Measurements from ENCODE around the gene BRSK2.
"Not testable (repeated sequence)": the region's sequence is repeated elsewhere in the genome, so short reads cannot be mapped to it uniquely, and the experiment has no call there.

BRSK2 gene

GRCh38 chr11:1348796-1349326 is 40.9 kb upstream of the BRSK2 start:
- no peak overlapping the region for H3K27ac ChIP-seq (ENCODE audit: low read depth, low read length)
- no peak overlapping the region for H3K9ac ChIP-seq (ENCODE audit: low read length)
- no peaks in the 10 kb centered on the region for H3K4me1 ChIP-seq (ENCODE audit: control insufficient read depth, insufficient read depth, low read length)
- no peaks in the 10 kb centered on the region for H3K36me3 ChIP-seq (ENCODE audit: control insufficient read depth, insufficient read depth, low read length)
- no peaks in the 10 kb centered on the region for H3K27me3 ChIP-seq (ENCODE audit: control insufficient read depth, insufficient read depth, low read length)
- no peak overlapping the region for H3K4me3 ChIP-seq (ENCODE audit: low read length)

DNA sequence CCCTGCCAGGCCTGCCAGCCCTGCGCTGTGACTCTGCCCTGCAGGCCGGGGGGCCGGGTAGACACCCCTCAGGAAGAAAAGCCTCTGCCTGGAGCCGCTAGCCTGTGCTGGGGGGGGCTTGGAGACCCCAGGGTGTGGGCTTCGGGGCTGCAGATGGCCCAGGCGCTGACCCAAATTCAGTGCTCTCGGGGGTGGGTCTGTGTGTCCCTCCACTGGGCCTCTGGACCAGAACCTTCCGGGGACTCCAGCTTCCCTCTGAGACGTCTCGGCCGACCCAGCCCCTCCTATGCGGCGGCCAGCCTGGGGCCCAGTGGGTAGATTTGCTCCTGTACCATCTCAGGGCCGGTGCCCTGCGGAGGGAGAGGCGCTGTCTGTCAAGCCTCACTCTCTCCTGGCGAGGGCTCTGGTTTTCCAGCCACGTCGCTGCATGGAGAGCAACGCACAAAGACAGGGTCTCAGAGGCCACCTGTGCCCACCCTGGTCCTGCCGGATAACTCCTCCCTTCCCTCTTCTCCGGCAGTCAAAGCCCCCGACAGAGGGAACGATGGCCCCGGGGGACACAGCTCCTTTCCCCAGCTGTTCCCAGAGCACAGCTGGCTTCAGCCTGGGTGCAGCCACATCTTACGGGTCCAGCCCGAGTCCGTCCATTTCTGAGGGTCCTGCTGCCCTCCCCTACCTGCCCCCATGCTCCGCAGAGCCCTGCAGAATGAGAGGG is 40.2 kb upstream of the BRSK2 start:
- Histone ChIP-seq H3K4me3 (ENCODE audit: low read length) (no peak overlapping the region), H3K4me1 (ENCODE audit: control insufficient read depth, insufficient read depth, low read length) (no peaks in the 10 kb centered on the region), H3K27ac (ENCODE audit: low read depth, low read length) (no peak overlapping the region), H3K27me3 (ENCODE audit: control insufficient read depth, insufficient read depth, low read length) (no peaks in the 10 kb centered on the region), H3K36me3 (ENCODE audit: control insufficient read depth, insufficient read depth, low read length) (no peaks in the 10 kb centered on the region), H3K9ac (ENCODE audit: low read length) (no peak overlapping the region)

DNA sequence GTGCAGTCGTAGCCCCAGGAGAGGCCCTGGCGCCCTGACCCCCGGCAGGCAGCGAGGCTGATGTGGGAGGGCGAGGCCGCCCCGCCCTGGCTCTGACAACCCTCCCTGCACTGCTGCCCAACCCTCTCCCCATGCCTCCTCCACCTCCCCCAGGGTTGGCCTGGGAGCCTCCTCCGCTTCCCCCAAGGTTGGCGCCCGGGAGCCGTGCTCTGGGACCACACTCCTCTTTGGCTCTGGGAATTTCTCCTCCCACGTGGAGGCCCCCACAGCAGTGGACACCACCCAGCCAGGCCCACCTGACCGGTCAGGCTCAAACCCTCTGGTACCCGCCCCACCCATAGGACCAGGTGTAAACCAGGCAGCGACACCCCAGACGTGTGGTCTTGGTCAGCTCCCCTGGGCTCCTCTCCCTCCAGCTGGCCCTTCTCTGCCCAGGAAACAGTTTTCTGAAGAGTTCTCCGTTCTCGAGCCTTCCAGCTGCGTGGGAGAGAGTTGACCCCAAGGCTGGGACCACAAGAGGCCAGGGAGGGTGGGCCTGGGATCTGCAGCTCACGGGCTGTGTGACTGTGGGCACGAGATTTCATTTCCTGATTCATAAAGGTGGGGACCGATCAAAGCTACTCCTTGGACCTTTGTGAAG is 39.5 kb upstream of the BRSK2 start:
- Histone ChIP-seq H3K27ac (ENCODE audit: low read depth, low read length) (no peak overlapping the region), H3K36me3 (ENCODE audit: control insufficient read depth, insufficient read depth, low read length) (no peaks in the 10 kb centered on the region), H3K4me3 (ENCODE audit: low read length) (no peak overlapping the region), H3K9ac (ENCODE audit: low read length) (no peak overlapping the region), H3K27me3 (ENCODE audit: control insufficient read depth, insufficient read depth, low read length) (no peaks in the 10 kb centered on the region), H3K4me1 (ENCODE audit: control insufficient read depth, insufficient read depth, low read length) (no peaks in the 10 kb centered on the region)

DNA sequence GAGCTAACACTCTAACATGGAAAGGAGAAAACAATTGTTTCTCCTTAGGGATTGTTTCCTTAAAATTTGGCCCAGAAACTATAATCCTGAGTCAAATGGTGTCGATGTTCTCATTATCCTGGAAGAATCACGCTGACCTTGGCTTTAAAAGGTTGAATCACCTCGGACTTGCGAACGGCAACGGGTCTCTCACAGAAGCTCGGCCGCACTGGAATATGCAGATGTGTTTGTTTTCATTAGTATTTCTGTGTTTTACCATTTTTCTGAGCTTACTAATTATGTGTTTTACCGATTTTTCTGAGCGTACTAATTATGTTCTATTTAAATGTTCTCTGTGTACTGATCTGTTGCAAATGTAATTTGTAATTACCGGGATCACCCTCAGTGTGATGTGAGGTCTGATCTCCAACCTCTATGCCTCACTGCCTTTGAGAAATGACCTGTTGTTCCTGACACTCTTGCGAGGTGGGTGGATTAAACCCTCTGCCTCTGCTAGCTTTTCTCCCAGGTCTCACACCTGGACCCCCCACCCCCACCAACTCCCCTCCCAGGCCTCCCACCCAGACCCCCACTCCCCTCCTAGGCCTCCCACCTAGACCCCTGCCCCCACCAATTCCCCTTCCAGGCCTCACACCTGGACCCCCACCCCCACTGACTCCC is 38.3 kb upstream of the BRSK2 start:
- Histone ChIP-seq H3K36me3 (ENCODE audit: control insufficient read depth, insufficient read depth, low read length) (no peaks in the 10 kb centered on the region), H3K27ac (ENCODE audit: low read depth, low read length) (no peak overlapping the region), H3K4me1 (ENCODE audit: control insufficient read depth, insufficient read depth, low read length) (no peaks in the 10 kb centered on the region), H3K27me3 (ENCODE audit: control insufficient read depth, insufficient read depth, low read length) (no peaks in the 10 kb centered on the region), H3K9ac (ENCODE audit: low read length) (no peak overlapping the region), H3K4me3 (ENCODE audit: low read length) (no peak overlapping the region)

DNA sequence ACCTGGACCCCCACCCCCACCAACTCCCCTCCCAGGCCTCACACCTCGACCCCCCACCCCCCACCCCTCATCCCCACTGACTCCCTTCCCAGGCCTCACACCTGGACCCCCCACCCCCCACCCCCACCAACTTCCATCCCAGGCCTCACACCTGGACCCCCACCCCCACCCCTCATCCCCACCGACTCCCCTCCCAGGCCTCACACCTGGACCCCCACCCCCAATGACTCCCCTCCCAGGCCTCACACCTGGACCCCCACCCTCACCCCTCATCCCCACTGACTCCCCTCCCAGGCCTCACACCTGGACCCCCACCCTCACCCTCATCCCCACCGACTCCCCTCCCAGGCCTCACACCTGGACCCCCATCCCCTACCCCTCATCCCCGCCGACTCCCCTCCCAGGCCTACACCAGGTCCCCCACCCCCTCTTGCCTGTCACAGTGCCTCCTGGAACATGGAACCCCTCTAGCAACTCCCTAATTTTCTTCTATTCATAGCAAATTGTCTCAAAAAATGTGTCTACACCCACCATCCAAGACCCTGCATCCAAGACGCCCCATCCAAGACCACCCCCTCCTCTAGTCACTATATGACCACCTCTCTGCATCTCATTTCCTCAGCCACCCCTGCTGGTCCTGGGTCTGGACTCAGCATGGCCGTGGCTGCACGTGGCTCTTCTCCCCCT is 36.9 kb upstream of the BRSK2 start:
- Histone ChIP-seq H3K4me1 (ENCODE audit: control insufficient read depth, insufficient read depth, low read length) (no peaks in the 10 kb centered on the region), H3K9ac (ENCODE audit: low read length) (no peak overlapping the region), H3K27ac (ENCODE audit: low read depth, low read length) (no peak overlapping the region), H3K4me3 (ENCODE audit: low read length) (no peak overlapping the region), H3K27me3 (ENCODE audit: control insufficient read depth, insufficient read depth, low read length) (no peaks in the 10 kb centered on the region), H3K36me3 (ENCODE audit: control insufficient read depth, insufficient read depth, low read length) (no peaks in the 10 kb centered on the region)

GRCh38 chr11:1353383-1354124 is 36.2 kb upstream of the BRSK2 start:
- H3K4me3 ChIP-seq (ENCODE audit: low read length), result no peak overlapping the region
- H3K9ac ChIP-seq (ENCODE audit: low read length), result no peak overlapping the region
- no peaks in the 10 kb centered on the region for H3K36me3 ChIP-seq (ENCODE audit: control insufficient read depth, insufficient read depth, low read length)
- H3K27ac ChIP-seq (ENCODE audit: low read depth, low read length), result no peak overlapping the region
- H3K4me1 ChIP-seq (ENCODE audit: control insufficient read depth, insufficient read depth, low read length), result no peaks in the 10 kb centered on the region
- H3K27me3 ChIP-seq (ENCODE audit: control insufficient read depth, insufficient read depth, low read length), result no peaks in the 10 kb centered on the region

GRCh38 chr11:1354125-1354938 is 35.4 kb upstream of the BRSK2 start:
- Histone ChIP-seq H3K4me3 (ENCODE audit: low read length) (no peak overlapping the region), H3K9ac (ENCODE audit: low read length) (no peak overlapping the region), H3K4me1 (ENCODE audit: control insufficient read depth, insufficient read depth, low read length) (no peaks in the 10 kb centered on the region), H3K27ac (ENCODE audit: low read depth, low read length) (no peak overlapping the region), H3K36me3 (ENCODE audit: control insufficient read depth, insufficient read depth, low read length) (no peaks in the 10 kb centered on the region), H3K27me3 (ENCODE audit: control insufficient read depth, insufficient read depth, low read length) (no peaks in the 10 kb centered on the region)

DNA sequence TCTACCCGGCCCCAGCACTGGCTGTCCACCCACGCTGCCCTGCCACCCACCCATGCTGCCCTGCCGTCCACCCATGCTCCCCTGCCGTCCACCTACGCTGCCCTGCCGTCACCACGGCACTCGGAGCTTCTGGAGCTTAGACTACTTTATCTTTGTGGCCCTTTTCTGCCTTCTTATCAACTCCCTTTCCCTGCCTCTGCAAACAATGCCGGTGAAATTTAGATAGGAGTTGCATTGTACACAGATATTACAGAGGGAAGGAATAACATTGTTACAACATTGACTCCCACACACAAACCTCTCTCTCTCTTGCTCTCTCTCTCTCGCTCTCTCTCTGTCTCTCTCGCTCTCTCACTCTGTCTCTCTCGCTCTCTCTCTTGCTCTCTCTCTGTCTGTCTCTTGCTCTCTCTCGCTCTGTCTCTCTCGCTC is 33.7 kb upstream of the BRSK2 start:
- H3K4me1 ChIP-seq (ENCODE audit: control insufficient read depth, insufficient read depth, low read length), result no peaks in the 10 kb centered on the region
- no peaks in the 10 kb centered on the region for H3K27me3 ChIP-seq (ENCODE audit: control insufficient read depth, insufficient read depth, low read length)
- H3K36me3 ChIP-seq (ENCODE audit: control insufficient read depth, insufficient read depth, low read length), result no peaks in the 10 kb centered on the region
- H3K27ac ChIP-seq (ENCODE audit: low read depth, low read length), result no peak overlapping the region
- H3K9ac ChIP-seq (ENCODE audit: low read length), result no peak overlapping the region
- no peak overlapping the region for H3K4me3 ChIP-seq (ENCODE audit: low read length)

DNA sequence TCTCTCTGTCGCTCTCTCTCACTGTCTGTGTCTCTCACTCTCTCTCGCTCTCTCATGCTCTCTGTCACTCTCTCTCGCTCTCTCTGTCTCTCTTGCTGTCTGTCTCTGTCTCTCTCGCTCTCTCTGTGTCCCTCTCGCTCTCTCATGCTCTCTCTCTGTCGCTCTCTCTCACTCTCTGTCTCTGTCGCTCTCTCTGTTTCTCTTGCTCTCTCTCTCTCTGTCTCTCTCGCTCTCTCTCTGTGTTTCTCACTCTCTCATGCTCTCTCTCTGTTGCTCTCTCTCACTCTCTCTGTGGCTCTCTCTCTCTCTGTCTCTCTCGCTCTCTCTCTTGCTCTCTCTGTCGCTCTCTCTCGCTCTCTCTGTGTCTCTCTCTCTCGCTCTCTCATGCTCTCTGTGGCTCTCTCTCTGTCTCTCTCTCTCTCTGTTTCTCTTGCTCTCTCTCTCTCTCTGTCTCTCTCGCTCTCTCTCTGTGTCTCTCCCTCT is 33.2 kb upstream of the BRSK2 start:
- no peak overlapping the region for H3K27ac ChIP-seq (ENCODE audit: low read depth, low read length)
- no peak overlapping the region for H3K4me3 ChIP-seq (ENCODE audit: low read length)
- no peak overlapping the region for H3K9ac ChIP-seq (ENCODE audit: low read length)
- H3K27me3 ChIP-seq (ENCODE audit: control insufficient read depth, insufficient read depth, low read length), result no peaks in the 10 kb centered on the region
- H3K4me1 ChIP-seq (ENCODE audit: control insufficient read depth, insufficient read depth, low read length), result no peaks in the 10 kb centered on the region
- no peaks in the 10 kb centered on the region for H3K36me3 ChIP-seq (ENCODE audit: control insufficient read depth, insufficient read depth, low read length)

- H3K4me1 ChIP-seq (ENCODE audit: control insufficient read depth, insufficient read depth, low read length), result no peaks in the 10 kb centered on the region
- H3K27ac ChIP-seq (ENCODE audit: low read depth, low read length), result no peak overlapping the region
- no peaks in the 10 kb centered on the region for H3K27me3 ChIP-seq (ENCODE audit: control insufficient read depth, insufficient read depth, low read length)
- H3K4me3 ChIP-seq (ENCODE audit: low read length), result no peak overlapping the region
- no peak overlapping the region for H3K9ac ChIP-seq (ENCODE audit: low read length)
- no peaks in the 10 kb centered on the region for H3K36me3 ChIP-seq (ENCODE audit: control insufficient read depth, insufficient read depth, low read length)
Measured at GRCh38 chr11:1358286-1358685, 31.4 kb upstream of the BRSK2 start.

- not testable (repeated sequence) for H3K36me3 ChIP-seq (ENCODE audit: control insufficient read depth, insufficient read depth, low read length); H3K27me3 ChIP-seq (ENCODE audit: control insufficient read depth, insufficient read depth, low read length); H3K27ac ChIP-seq (ENCODE audit: low read depth, low read length); H3K4me1 ChIP-seq (ENCODE audit: control insufficient read depth, insufficient read depth, low read length); H3K4me3 ChIP-seq (ENCODE audit: low read length); H3K9ac ChIP-seq (ENCODE audit: low read length)
Measured at GRCh38 chr11:1358931-1359330, 30.8 kb upstream of the BRSK2 start.
